IPS-NIHi7 (cell line): ENCODE data around the gene RINL.
"Not testable (repeated sequence)": the region's sequence is repeated elsewhere in the genome, so short reads cannot be mapped to it uniquely, and the experiment has no call there.

Source experiments
- DNase-seq: peaks from one replicate; pipeline ENCODE4 v3.0.0; 2012; ENCODE audit warnings: mixed read lengths; ENCODE audit errors: extremely low spot score

The RINL gene

GRCh38 chr19:38834590-38834989, 43.5 kb downstream of the RINL start:
- no peak for DNase-seq

DNA sequence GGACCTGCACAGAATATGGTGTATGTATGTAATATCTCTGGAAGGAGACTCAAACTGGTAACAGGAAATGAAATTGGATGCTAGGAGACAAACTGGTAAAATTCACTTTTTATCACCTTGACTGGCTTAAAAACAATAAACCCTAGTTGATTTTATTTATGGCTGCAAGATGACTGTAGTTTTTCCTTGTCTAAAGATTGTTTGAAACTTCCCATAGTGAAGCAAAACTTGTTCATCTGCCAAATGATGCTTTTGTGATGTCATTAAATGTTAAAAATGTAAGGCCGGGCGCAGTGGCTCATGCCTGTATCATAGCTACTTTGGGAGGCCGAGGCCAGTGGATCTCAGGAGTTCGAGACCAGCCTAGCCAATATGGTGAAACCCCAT, 44.0 kb downstream of the RINL start:
- no peak for DNase-seq

- DNase-seq, result no peak
These were observed 45.0 kb downstream of the RINL start for GRCh38 chr19:38833092-38833425.

DNA sequence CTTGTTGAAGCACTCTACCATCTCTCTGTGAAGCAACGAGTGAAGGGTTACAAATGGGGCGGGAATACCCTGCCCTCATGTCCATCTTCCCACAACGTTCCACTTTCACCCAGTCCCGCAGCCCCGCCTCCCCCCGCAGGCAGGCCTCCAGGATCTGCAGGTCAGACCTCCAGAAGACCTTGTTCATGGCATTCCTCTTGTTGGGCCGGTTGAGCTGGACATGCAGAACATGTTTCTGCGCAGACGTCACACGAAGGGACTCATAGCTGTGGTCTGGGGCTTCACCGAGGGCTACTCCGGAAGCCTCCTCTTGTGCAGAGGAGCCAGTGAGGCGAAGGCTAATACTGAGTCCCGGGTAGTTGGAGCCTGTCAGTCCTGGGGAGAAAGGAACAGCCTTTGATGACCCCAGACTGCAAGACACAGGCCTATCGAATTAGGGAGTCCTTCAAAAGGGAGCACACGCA, 46.9 kb downstream of the RINL start:
- DNase-seq, result peak; percentile 43

GRCh38 chr19:38830039-38830733, 47.9 kb downstream of the RINL start:
- no peak for DNase-seq

DNA sequence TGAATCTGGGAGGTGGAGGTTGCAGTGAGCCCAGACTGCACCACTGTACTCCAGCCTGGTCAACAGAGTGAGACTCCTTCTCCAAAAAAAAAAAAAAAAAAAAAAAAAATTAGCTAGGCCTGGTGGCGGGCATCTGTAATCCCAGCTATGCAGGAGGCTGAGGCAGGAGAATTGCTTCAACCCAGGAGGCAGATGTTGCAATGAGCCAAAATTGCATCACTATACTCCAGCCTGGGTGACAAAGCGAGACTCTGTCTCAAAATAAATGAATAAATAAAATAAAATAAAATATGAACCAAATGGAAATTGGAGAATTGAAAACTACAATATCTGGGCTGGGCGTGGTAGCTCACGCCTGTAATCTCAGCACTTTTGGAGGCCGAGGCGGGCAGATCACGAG, 48.9 kb downstream of the RINL start:
- DNase-seq, result not testable (repeated sequence)

- DNase-seq, result no peak
These were observed 51.1 kb downstream of the RINL start for GRCh38 chr19:38826856-38827551.

GRCh38 chr19:38825936-38826335, 52.1 kb downstream of the RINL start:
- DNase-seq, result not testable (repeated sequence)

GRCh38 chr19:38821230-38821825, 56.7 kb downstream of the RINL start:
- not testable (repeated sequence) for DNase-seq

GRCh38 chr19:38819231-38819920, 58.7 kb downstream of the RINL start:
- peak; percentile 40 for DNase-seq
